DMS53 treated with DMSO at 0.1 percent for 48 hours (cell line): ENCODE data around the gene MAN1C1.

ENCODE experiments used
- DNase-seq: peaks from one replicate; lab custom pipeline; 2025; ENCODE audit not compliant: unreplicated experiment; lab: John Stamatoyannopoulos, UW

The MAN1C1 gene

GRCh38 chr1:25811384-25812082 is 194.9 kb downstream of the MAN1C1 start:
- no peak for DNase-seq

- DNase-seq: no peak
These were observed 196.6 kb downstream of the MAN1C1 start for GRCh38 chr1:25813071-25813733.

- DNase-seq: no peak
These were observed 197.3 kb downstream of the MAN1C1 start for GRCh38 chr1:25813734-25814471.

- DNase-seq: no peak
These were observed 198.0 kb downstream of the MAN1C1 start for GRCh38 chr1:25814549-25815087.

GRCh38 chr1:25815208-25816111 is 198.9 kb downstream of the MAN1C1 start:
- no peak for DNase-seq

GRCh38 chr1:25816112-25816718 is 199.6 kb downstream of the MAN1C1 start:
- DNase-seq: no peak

- no peak for DNase-seq
These were observed 201.4 kb downstream of the MAN1C1 start for GRCh38 chr1:25817840-25818501.

- DNase-seq: no peak
These were observed 202.0 kb downstream of the MAN1C1 start for GRCh38 chr1:25818569-25818968.

- peak; percentile 83 for DNase-seq
These were observed 203.1 kb downstream of the MAN1C1 start, which contains the start of gene MTFR1L for GRCh38 chr1:25819491-25820246. Gene MTFR1L, plus strand, starts transcription at chr1:25819954. Its CDS starts 3,151 bp downstream, at chr1:25823105.

- peak; percentile 51 for DNase-seq
These were observed 203.9 kb downstream of the MAN1C1 start for GRCh38 chr1:25820247-25821111.

- no peak for DNase-seq
These were observed 204.5 kb downstream of the MAN1C1 start for GRCh38 chr1:25821112-25821476.

- no peak for DNase-seq
These were observed 205.1 kb downstream of the MAN1C1 start for GRCh38 chr1:25821630-25822091.

GRCh38 chr1:25825605-25826004 is 209.0 kb downstream of the MAN1C1 start:
- DNase-seq: no peak

GRCh38 chr1:25826571-25826970 is 210.0 kb downstream of the MAN1C1 start:
- no peak for DNase-seq

GRCh38 chr1:25828491-25828890 is 211.9 kb downstream of the MAN1C1 start:
- DNase-seq: no peak

- no peak for DNase-seq
These were observed 212.5 kb downstream of the MAN1C1 start for GRCh38 chr1:25829046-25829445.

- no peak for DNase-seq
These were observed 215.1 kb downstream of the MAN1C1 start for GRCh38 chr1:25831569-25832196.
